NCI-H524 treated with DMSO at 0.1 percent for 48 hours (cell line): ENCODE results near the gene TMEM37.

Experiments
- DNase-seq: peaks from one replicate; lab custom pipeline; 2025; lab: John Stamatoyannopoulos, UW

The TMEM37 gene

DNA sequence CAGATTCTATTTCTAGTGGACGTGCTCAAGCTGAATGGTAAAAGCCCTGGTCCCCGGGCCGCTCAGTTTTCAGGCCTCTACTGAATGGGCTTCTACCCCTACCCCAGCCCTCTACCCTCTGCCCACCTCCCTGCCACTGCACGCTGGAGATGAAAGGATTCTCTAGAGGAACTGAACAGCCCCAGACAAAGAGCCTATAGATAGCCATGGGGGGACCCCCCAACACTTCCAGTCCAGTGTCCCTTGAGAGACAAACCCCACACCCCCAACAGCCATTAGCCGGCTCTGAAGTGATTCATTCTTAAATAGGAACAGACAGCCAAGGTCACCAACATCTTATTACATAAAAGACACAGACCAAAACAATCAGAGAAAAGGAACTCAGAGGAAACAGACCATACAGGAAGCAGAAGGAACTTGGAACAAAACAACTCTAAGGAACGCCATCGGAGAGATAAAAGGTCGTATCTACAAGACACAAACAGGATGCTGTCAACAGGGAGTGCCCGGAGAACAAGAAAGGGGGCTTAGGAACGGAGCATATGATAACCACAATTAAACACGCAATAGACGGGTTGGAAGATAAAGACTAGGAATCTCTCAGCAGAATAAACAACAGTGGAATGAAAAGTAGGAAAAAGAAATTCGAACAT is 23.5 kb downstream of the TMEM37 start:
- no peak for DNase-seq

DNA sequence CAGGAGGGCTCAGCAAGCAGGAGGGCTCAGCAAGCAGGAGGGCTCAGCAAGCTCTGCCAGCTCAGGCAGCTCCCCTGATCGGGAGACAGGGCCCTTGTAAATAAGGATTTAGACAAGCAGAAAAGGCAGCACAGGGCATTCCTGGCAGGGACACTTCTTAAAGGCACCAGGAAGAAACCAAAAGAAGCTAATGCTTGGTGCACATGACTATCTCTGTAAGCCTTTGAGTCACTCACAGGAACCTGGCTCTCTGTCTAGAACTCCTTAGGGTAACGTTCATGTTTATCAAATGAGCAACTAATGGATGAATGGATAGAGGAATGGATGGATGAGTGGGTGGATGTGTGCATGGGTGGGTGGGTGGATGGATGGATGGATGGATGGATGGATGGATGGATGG is 28.4 kb downstream of the TMEM37 start:
- no peak for DNase-seq

GRCh38 chr2:119461811-119462210 is 30.2 kb downstream of the TMEM37 start:
- no peak for DNase-seq

DNA sequence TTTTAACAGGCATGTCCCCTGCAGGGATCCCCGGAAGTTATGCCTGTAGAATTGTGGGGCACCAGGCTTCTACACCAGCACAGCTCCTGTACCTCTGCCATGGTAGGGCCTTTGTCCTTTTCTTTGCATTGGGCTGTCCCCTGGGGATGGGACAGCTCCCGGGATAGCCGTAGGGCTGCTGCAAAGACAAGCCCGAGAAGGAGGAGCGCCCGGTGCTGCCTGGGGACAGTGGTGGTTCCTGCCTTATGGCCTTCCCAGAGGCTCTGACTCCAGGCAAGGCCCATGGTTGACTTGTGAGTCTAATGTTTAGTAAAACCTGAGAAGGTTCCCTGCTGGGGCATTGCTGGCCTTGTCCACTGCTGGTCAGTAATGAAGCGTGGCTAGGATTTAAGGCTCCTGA is 30.9 kb downstream of the TMEM37 start:
- DNase-seq = no peak

DNA sequence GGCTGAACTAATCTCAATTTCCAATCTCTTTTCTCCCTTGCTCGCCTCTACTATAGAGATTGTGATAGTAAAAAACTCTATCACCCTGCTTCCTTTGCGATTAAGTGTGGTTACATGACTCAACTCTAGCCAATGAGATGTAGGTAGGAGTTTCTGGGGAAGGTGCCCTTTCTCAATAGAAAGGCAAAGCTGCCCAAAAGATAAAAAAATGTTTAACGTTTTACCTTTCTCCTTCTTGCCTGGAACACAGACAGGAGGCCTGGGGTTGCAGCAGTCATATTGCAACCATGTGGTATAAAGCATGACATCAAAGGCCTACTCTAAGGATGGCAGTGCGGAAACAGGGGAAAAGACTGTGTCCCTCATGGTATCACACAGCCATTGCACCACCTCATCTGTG is 31.5 kb downstream of the TMEM37 start:
- no peak for DNase-seq

- no peak for DNase-seq
These were observed 32.3 kb downstream of the TMEM37 start for GRCh38 chr2:119463990-119464389.

- DNase-seq = no peak
These were observed 33.3 kb downstream of the TMEM37 start for GRCh38 chr2:119464981-119465380.

DNA sequence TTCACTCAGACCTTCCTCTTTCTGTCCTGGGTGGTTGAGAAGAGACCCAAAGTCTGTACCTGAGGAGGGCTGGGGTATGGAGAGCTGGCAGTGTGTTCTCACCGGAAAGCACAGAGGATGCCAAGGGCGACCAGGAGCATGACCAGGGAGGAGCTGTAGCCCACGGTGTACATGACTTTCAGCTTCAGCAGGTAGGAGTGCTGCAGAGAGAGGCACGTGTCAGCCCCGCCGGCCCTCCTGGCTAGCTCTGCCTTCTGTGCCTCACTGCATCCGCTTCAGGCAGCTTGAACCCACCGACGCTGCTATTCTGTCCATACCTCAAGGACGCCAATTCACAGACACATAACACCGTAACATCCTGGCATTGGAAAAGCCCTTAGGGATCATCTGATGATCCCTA is 34.0 kb downstream of the TMEM37 start:
- no peak for DNase-seq

- DNase-seq = no peak
These were observed 34.7 kb downstream of the TMEM37 start for GRCh38 chr2:119466373-119466772.

- no peak for DNase-seq
These were observed 36.7 kb downstream of the TMEM37 start for GRCh38 chr2:119468154-119468955.

- DNase-seq = no peak
These were observed 37.5 kb downstream of the TMEM37 start for GRCh38 chr2:119469131-119469530.

GRCh38 chr2:119469661-119470297 is 38.1 kb downstream of the TMEM37 start:
- no peak for DNase-seq

DNA sequence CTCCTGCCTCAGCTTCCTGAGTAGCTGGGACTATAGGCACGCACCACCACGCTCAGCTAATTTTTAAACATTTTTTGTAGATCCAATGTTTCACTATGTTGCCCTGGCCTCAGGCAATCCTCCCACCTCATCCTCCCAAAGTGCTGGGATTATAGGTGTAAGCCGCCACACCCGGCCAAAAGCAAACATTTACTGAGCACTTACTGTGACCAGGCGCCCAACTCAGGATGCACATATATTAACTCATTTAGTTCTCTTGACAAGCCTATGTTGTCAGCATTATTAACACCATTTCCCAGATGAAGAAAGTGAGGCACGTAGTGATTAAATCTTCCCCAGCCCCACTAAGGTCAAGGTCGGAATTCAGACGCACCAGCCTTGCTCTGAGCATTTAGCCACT is 41.1 kb downstream of the TMEM37 start:
- DNase-seq = no peak

GRCh38 chr2:119473621-119474370 is 42.1 kb downstream of the TMEM37 start:
- no peak for DNase-seq

DNA sequence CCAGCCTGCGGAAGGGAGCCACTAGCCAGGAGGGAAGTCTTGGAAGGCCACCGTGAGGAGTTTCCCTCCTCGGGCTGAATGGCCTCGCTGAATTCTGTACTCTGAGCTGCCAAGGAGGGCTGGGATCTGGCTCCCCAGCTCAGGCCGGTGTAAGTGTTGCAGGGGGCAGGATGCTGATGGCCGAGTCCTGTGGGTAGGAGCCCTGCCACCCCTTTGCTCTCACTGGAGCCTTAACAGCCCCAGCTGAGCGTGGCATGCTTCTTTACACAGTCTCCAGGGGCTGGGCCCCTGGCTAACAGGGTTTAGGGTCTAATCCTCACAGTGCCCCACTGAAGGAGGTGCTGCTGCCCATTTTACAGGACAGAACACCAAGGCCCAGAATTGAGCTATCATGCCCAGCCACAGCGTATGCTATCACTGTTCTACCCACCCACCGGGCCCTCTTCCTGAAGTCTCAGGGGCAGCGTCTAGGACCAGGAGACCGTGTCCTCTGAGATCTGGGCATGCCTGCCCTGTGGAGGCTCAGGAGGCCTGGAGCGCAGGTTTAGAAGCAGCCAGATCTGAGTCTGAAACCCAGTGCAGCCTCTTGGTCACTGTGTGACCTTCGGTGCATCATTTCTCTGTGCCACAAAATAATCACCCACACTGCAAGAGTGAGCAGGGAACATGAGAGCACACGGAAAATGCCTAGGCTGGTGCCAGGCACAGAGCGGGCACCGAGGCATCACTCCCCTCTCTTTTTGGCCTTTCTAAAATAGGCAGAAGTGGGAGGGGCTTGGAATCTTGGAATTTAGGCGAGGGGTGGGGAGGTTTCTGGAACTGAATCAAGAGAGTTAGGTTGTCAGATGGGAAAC is 42.9 kb downstream of the TMEM37 start:
- DNase-seq = no peak

DNA sequence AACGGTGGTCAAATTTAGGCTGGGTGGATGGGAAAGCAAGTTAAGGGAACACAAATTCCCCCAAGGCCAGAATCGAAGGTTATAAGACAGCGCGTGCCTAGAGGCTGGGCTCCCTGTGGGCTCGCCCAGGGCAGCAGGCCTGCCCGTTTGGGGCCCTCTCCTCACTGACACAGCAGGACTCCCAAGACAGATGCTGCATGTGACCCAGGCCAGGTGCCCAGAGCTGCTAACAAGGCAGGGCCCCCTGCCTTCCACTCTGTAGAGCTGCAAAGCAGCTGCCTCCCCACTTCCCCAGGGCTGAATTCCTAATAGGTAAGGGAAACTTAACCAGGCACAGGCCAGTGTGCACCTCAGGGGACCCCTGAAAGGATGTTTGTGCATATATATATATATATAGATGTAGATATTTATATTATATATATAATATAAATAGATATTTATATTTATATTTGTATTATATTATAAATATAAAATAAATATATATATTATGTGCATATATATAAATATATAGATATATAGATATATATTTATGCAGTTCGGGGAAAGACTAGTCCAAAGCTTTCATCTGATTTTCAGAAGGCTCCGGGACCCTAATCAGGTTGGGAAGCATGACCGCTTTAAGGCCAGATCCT is 43.7 kb downstream of the TMEM37 start:
- no peak for DNase-seq

- no peak for DNase-seq
These were observed 44.2 kb downstream of the TMEM37 start for GRCh38 chr2:119475857-119476244.

GRCh38 chr2:119476301-119477112 is 44.9 kb downstream of the TMEM37 start:
- DNase-seq = peak; percentile 15

- no peak for DNase-seq
These were observed 45.5 kb downstream of the TMEM37 start for GRCh38 chr2:119477113-119477505.
